NCI-H526 (cell line): ENCODE results near the gene CCDC71.

Source experiments
- DNase-seq, 2 experiments: peaks; one replicate each; lab custom pipeline; 2025; lab: John Stamatoyannopoulos, UW

CCDC71 gene

DNA sequence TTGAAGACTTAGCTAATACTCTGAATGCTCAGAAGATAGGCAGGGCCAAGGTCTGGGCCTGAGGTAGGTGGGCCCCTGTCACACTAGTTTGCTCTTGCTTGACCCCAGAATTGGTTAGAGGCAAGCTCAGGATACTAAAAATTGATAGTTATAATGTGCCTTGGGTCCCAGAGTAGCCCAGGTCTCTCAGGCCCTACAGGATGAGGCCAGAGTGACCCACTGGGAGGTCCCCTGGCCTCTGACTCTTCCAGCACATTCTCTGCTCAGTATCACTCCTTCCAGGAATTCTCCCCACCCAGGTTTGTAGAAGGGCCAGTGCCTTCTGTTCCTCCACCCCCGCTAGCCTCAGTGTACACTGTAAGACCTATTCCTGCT, 4.6 kb upstream of the CCDC71 start:
- DNase-seq, result no peak

DNA sequence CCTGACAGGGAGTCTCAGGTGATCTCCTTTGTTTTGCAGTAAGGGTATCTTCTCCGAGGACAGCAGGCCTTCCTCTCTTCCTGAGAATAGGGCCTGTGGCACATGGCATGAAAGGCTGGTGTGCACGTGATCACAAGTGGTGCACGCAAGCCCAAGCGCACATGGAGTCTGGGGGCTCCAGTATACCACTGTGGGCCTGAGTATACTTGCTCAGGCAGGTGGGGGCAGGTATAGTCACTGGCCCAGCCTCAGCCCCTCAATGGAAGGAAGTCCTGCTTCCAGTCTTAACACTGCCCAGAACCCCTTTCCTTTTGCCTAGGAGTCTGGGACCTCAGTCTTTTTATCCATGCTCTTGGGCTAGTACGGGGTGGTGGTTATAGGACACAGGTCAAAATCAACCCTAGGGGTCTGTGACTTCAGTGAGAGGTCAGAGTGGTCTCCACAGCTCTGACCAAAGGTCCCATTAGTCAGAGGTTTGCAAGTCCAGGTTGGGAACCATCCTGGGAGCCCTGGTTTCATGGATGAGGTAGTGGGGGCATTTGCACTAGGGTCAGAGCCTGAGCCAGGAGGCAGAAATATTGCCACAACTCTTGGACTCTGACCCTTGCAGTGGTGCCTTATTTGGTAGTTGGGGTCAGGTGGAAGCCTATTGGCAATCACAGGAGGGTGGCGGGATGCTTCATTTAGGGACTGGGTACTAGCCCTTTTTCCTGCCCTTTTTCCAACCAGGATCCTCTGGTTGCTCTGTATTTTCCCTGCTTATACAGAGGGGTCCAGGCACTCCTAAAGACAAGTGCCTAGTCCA, 823 bp upstream of the CCDC71 start:
- DNase-seq, result no peak

DNA sequence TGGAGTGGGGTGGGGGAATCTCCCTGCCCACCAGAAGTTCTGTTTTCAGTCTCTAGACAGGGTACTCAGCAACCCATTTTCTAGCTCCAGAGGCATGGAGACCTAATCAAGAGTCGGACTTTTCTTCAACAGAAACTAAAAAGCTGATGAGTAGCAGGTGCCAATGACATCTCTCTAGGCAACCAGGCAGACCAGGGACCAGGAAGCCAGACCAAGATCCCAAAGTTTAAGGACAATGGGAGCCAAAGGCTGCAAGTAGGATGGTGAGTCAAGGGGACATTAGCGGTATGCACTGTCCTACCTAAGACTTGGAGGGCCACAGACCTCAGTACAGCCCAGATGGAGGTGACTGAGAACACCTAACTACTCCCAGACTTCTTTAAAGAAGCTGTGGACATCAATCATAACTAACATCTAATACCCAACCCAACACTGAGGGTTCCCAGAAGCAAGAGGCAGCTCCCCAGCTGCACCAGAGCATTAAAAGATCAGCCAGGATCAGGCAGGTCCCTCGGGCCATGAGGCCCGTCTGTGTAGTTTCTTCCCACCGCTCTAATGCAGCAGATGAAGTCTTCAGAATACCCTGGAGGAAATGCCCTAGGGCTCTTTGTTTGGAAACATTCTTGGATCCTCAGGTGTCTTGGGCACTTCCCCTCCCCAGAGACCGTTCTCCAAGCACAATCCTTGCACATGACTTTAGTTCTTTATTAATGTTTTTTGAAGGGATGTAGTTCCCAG, 979 bp downstream of the CCDC71 start:
- no peak for DNase-seq

DNA sequence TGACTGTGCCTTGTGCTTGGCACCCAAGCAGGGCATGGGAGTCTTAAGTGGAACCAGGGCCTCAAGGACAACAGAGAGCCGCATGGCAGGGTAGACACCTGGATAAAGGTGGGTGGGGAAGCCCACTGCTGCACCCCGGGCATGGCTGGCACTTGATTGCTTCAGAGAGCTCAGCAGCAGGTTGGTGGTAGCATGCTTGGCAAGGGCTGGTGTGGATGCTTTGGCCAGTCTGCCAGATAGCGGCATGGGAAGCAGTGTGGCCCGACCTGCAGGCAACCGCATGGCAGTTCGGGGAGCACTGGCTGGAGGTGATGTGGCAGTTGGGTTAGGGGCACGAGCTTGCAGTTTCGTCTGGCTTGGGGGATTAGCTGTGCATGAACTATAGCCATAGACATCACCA, 2.5 kb downstream of the CCDC71 start:
- DNase-seq, result no peak

DNA sequence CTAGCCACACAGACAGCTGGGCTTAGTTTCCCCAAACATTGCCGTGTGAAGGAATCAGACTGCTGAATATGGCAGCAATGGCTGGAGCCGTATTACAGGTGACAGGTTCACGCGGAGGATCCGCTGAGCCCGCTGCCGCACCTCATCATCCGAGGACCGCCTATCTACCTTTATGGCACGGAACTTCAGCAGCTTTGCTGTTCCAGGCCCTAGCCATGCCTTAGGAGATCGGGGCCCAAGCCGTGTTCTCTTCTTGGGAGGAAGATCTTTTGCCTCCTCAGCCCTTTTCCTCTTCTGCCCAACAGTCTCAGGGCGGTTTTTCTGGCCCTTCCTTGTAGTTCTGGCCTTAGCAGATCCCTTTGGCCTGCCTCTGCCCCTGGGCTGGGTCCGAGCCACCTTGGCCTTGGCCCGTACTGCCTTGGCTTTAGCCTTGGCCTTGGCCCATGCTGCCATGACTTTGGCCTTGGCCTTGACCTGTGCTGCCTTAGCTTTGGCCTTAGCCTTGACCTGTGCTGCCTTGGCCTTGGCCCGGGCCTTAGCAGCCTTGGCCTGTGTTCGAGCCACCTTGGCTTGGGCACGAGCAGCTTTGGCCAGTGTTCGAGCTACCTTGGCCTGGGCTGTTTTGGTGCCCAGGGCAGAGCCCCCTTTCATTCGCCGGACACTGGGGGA, 3.2 kb downstream of the CCDC71 start:
- DNase-seq, result no peak

DNA sequence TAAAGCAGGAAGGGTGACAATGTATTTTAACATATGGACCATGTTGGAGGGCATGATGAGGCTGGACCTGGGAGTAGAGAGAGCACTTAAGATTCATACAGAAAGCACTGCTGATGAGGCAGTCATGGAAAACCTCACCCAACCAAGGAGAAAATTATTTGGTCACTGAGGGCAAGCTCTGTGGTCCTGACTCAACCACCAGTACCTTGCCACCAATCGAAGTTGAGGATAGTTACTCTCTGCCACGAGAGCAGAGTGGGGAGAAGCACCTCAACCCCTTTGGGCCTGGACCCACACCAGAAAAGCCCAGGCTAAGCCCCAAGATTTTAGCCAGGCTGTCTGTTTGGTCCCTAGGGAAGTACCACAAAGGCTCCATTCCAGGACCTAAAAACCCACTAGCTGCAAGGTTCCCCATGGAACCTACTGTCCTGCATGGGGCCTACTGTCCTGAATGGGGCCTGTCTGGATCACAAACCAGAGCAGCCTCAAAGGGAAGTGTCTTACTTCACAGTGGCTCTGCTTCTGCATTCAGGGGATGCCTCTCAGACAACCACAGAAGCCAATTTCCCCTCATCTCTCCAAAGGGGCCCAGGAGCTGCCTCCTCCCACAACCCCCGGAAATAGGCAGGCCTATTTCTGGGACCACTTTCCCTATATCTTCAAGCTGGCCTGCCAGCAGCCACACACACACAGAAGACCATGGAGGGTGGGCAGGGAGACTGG, 4.2 kb downstream of the CCDC71 start:
- DNase-seq, result no peak

DNA sequence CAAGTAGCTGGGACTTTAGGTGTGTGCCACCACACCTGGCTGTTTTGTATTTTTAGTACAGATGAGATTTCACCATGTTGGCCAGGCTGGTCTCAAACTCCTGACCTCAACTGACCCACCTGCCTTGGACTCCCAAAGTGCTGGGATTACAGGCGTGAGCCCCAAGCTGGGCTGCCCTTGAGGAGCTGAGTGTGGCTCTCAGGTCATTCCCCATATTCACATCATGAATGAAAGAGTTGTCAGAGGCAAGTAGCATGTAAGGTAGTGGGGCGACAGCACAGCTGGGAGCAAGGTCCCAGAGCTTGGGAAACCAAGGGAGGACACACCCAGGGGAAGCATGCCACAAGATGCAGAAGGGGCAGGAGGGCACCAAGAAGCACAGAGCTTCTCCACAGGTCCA, 4.9 kb downstream of the CCDC71 start:
- DNase-seq, result no peak

DNA sequence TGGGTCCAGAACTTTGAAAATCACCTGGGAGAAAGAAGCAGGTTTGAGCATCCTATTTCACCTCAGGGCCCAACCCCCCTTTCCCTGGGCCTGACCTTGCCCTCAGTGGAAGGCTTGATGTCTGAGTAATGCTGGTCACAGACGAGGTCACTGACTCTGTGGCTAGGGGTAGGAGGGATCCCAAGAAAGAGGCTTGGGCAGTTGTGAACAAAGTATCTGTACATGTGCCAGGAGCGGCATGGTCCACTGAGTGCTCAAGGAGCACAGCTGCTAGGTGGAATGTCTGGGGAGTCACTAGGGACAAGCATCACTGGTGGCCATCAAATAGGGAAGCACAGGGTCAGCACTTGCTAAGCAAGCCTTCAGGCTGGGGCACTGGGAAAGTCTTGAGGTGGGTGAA, 7.3 kb downstream of the CCDC71 start:
- no peak for DNase-seq

DNA sequence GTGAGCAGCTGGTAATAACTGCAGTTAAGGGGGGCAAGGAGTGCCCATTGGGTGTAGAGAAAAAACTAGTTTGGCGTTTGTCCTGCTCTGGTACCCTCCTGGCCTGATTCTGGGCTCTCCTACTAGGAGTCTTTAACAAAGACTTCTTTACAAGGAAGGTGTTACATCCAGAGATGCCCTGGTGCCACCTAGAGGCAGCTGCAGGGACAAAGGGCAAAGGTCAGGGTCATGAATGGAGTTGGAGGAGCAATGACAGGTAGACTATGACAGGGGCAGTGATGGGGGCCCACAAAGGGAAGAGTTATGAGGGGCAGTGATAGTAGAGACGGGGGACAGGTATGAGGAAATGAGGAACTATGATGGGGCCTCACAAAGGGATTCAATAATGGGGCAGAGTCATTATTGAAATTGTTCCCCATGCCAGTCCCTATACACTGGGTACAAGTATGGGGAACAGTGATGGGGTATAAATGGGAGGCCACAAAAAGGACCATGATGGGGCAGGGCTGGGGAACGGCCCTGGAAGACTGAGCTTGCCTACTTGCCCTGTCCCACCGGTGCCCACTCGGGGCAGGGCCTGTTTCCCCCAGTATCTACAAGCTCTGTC, 7.9 kb downstream of the CCDC71 start:
- DNase-seq, result peak; percentile 24 to 48

DNA sequence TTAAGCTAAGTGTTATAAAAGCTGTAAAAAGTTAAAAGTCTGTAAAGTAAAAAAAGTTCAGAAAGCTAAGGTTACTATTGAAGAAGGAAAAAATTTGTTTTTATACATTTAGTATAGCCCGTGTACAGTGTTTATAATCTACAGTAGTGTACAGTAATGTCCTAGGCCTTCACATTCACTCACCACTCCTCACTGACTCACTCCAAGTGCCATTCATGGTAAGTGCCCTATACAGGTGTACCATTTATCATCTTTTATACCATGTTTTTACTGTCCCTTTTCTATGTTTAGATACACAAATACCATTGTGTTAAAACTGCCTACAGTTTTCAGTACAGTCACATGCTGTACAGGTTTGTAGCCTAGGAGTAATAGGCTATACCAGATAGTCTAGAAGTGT, 8.8 kb downstream of the CCDC71 start:
- DNase-seq, result no peak

DNA sequence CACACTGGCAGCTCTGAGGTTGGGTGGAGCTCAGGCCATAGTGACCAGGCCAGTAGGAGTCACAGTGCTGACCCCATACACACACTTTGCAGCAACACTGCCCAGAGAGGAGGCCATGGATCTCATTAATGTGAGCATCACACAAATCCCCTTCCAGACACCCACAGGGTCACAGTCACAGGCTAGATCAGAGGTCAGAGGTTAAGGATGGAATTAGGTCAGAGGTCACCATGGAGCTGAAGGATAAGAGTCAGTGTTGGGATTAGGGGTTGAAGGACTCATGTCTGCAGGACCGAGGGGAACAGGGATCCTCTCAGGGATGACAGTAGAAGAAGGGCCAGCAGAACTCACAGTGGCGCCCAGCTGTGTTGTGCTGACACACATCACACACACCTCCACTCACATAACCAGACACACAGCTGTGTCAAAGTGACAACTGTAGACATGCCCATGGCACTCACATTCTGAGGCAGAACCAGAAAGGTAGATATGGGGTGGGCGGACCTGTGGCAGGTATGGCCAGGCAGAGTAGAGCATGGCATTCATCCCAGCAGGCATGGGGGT, 12.7 kb downstream of the CCDC71 start:
- no peak for DNase-seq

DNA sequence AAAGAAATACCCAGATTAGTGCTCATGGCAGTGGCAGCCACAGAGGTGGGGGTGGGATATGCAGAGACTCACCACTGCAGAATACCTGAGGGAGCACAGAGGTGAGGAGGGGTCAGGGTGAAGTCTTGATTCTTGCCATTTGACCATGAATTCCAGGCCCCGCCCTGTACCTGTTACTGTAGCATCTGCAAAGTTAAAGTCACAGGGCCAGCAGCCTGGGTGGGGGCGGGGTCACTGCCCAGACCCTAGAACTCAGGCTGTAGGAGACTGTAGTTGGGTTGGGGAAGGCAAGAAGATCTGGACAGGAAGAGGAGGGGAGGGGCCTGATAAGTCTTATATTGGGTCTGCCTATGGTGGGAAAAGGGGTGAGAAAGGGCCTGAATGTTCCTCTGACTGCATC, 14.5 kb downstream of the CCDC71 start:
- DNase-seq, result no peak

DNA sequence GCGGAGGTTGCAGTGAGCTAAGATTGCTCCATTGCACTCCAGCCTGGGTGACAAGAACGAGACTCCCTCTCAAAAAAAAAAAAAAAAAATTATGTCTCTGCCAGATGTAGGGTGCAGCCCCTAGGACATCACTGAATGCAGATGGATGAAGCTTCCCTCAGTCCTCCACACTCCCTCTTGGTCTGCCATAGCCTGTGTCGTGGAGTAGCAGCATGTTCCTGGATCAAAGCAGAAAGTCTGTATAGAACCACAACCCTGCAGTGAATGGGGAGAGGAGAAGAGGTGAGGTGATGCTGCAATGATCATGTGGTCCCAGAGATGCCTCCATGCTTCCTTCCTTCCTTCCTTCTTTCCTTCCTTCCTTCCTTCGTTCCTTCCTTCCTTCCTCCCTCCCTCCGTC, 18.0 kb downstream of the CCDC71 start:
- DNase-seq, result no peak

DNA sequence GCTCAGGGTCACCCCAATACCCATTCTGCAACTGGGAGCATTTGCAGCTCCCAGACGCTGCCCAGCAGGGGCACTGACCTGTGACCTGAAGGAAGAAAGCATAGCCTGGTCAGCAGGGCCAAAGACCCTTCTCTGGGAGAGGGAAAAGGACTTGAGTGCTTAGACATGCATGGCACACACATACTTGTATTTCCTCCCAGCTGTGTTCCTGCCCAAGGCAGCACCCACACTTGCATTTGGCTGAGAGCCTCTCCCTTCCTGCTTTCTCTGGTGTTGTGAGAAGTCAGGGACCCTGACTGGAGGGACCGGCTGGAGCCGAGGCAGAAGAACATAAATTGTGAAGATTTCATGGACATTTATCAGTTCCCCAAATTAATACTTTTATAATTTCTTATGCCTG, 26.1 kb downstream of the CCDC71 start:
- no peak for DNase-seq

DNA sequence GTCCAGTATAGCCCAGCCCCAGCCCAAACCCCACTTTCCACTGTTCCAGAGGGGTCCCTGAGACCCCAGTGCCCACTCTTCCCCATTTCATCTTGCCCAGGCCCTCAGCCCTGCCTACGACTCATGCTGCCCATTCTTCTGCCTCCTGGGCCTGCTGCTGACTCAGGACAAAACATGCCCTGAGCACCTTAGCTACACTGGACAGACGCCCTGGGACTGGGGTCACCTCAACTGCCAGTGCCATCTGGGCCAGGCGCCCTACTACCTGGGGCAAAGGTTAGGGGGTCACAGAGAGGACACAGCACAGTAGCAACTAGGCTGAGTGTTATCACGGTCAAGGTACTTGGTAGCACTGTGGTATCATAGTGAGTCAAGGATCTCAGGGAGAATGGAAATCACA, 30.6 kb downstream of the CCDC71 start:
- no peak for DNase-seq

DNA sequence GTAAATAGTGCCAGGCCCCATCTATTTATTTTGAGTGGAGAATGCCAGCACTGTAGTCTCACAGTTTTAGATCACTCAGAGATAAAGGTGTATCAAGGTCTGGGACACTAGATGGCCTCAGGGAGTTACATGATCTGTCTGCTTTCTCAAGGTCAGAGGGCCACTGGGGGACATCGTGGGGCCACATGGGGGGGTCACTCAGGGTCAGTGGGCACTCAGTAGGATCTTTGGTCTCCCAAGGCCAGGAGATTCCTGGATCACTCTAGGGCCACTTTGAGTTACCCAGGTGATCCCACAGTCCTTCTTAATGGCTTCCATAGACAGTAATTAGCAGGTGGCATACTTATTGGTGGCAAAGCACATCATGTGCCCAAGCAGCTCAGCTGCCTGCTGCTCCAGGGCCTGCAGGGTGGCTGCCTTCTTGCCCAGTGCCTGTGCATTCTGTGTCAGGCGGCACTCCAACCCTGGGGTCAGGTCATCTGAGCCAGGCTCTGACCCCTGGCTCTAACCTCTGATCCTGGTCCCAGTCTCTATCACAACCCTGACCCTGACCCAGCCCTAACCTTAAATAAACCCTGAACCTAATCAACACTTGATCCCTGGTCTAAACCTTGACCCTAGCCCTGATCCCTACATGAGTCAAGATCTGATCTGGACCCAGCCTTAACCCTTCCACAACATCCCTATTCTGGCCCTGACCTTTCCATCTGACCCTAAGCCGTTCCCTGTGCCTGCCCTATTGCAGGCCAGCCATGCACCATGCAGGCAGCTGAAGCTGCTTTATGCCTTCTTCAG, 31.5 kb downstream of the CCDC71 start:
- DNase-seq, result no peak

DNA sequence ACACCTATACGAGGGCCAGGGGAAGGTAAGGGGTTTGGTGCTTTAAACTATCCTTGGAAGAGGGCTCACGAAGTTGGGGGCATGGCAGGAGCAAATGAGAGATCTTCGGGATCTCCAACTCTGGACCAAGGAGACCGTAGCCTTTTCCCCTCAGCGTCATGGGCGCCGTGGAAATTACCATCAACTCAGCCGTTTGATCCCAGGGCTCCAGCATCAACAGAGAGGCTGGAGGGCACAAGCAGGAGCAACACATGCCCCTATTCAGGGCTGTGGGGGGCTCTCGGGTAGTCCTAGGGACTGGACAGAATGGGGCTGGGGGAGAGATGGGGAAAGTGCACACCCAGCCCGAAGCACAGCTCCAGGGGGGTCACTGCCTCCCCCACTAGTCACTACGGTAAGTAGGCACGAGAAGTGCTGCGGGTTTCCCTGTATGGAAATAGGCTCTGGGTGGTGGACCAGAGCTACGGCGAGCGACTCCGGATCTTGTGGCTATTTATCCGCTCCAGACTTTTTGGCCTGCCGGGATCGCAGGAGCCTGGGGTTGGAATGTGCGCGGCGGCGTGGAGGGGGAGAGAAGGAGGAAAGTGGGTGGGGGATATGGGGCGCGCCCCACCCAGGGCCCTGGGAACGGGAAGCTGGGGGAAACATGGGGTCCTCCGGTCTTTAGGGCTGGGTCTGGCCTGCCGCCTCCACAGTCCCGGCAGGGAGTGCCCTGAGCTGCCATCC, 32.7 kb downstream of the CCDC71 start:
- peak; percentile 62 to 87 for DNase-seq

DNA sequence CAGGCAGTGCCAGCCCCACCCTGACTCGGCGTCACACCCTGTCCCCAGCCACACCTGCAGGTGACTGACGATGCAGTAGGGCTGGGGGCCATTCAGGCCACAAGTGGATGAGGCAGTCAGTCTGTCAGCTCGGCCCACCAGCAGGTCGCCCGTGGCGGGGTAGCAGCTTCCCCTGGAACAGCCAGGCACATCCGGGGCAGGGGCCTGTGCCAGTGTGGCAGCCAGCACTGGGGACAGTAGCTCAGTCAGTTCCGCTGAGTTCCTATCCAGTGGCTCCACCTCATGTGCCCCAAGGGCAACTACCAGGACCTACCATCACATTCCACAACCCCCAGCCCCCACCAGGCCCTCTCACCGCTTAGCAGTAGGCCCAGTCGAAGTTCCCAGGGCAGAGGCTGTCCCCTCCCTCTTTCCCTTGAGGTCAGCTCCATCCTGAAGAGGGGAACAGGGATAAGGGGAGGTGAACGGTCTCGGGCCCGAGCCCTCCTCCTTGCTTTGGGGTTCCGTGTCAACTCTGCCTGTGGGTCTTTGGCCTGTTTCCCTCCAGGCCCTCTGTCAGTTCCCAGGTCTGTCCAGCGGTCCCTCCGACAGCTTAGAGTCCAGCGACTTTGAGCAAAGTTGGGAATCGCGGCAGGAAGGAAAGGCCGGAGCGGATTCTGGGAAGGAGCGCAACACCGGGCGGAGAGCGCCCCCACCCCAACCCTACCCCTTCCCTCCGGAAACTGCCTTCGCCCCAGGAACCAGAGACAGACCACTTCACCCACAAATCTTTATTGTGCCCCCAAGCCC, 33.5 kb downstream of the CCDC71 start, which contains the start of gene LAMB2:
LAMB2 (minus strand) TSS at position 614 of the 789 bp plus-strand sequence; CDS start at position 431, 183 bp downstream.
- DNase-seq, result peak; percentile 19 to 63

DNA sequence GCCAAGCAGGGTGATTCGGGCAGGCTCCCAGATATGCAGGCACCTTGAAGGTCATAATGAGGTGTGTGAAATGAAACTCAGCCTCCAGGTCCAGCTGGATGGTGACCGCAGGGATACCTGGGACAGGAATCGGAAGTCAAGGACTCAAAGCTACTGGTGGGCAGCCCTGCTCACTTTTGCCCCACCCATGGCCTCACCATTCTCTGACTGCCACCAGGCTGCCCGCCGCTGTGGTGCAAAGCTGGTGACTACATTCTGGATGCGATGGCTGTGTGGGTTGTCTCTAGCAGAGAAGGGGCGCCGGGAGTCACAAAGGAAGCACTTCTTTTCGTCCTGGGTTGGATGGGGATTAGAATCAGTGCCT, 34.1 kb downstream of the CCDC71 start:
- no peak for DNase-seq
